ENCODE results near the gene MYMX. TPM values are rescaled to one million over a fixed set of nuclear protein-coding genes. Genes with fewer than 3 reads are reported as not detected.

Gene MYMX
- total and polyA plus RNA-seq, 2 of the 13 experiments (the other 11 are each of a cell fraction or from before 2014, with no cell fraction given), result not detected

- TF ChIP-seq, protein P1, sequence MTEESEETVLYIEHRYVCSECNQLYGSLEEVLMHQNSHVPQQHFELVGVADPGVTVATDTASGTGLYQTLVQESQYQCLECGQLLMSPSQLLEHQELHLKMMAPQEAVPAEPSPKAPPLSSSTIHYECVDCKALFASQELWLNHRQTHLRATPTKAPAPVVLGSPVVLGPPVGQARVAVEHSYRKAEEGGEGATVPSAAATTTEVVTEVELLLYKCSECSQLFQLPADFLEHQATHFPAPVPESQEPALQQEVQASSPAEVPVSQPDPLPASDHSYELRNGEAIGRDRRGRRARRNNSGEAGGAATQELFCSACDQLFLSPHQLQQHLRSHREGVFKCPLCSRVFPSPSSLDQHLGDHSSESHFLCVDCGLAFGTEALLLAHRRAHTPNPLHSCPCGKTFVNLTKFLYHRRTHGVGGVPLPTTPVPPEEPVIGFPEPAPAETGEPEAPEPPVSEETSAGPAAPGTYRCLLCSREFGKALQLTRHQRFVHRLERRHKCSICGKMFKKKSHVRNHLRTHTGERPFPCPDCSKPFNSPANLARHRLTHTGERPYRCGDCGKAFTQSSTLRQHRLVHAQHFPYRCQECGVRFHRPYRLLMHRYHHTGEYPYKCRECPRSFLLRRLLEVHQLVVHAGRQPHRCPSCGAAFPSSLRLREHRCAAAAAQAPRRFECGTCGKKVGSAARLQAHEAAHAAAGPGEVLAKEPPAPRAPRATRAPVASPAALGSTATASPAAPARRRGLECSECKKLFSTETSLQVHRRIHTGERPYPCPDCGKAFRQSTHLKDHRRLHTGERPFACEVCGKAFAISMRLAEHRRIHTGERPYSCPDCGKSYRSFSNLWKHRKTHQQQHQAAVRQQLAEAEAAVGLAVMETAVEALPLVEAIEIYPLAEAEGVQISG (CRISPR knock-in tag; IDR thresholded peaks at IDR 0.05), result 0 out of 2 replicates have a peak, but pooled peaks have one; percentile 3
- TF ChIP-seq ZNF225 (CRISPR knock-in tag; IDR thresholded peaks at IDR 0.05) (peak; percentile 20; the same call in 1 of the 2 replicates), SMAD3 (CRISPR knock-in tag; IDR thresholded peaks at IDR 0.05) (no peak), SIN3A (IDR thresholded peaks at IDR 0.05; ENCODE audit: borderline replicate concordance, low read depth, low read length) (no peak), MIER3 (CRISPR knock-in tag; IDR thresholded peaks at IDR 0.05; ENCODE audit: borderline replicate concordance) (no peak), ZBTB46 (CRISPR knock-in tag; IDR thresholded peaks at IDR 0.05; ENCODE audit: borderline replicate concordance) (no peak), XRCC5 (optimal IDR thresholded peaks at IDR 0.05; ENCODE audit: low read length) (no peak), ZNF546 (CRISPR knock-in tag; conservative IDR thresholded peaks at IDR 0.05) (no peak), ATF7 (IDR thresholded peaks at IDR 0.05) (no peak), ATF7 (CRISPR knock-in tag; IDR thresholded peaks at IDR 0.05) (no peak), KLF9 (CRISPR knock-in tag; IDR thresholded peaks at IDR 0.05; ENCODE audit: low read depth) (no peak), PRMT3 (CRISPR knock-in tag; IDR thresholded peaks at IDR 0.05; ENCODE audit: borderline replicate concordance, low read depth) (no peak), ELF3 (CRISPR knock-in tag; IDR thresholded peaks at IDR 0.05) (no peak), CEBPZ (IDR thresholded peaks at IDR 0.05; ENCODE audit: low read length) (no peak), XBP1 (CRISPR knock-in tag; IDR thresholded peaks at IDR 0.05) (no peak), ZNF75D (CRISPR knock-in tag; IDR thresholded peaks at IDR 0.05; ENCODE audit: borderline replicate concordance) (no peak), PCBP1 (IDR thresholded peaks at IDR 0.05; ENCODE audit: borderline replicate concordance, low read depth, low read length) (no peak), SMAD9 (CRISPR knock-in tag; IDR thresholded peaks at IDR 0.05) (no peak), RBM39 (IDR thresholded peaks at IDR 0.05; ENCODE audit: low read depth, low read length, poor library complexity, severe bottlenecking) (no peak)
- TF ChIP-seq, protein P2, sequence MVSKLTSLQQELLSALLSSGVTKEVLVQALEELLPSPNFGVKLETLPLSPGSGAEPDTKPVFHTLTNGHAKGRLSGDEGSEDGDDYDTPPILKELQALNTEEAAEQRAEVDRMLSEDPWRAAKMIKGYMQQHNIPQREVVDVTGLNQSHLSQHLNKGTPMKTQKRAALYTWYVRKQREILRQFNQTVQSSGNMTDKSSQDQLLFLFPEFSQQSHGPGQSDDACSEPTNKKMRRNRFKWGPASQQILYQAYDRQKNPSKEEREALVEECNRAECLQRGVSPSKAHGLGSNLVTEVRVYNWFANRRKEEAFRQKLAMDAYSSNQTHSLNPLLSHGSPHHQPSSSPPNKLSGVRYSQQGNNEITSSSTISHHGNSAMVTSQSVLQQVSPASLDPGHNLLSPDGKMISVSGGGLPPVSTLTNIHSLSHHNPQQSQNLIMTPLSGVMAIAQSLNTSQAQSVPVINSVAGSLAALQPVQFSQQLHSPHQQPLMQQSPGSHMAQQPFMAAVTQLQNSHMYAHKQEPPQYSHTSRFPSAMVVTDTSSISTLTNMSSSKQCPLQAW (CRISPR knock-in tag; IDR thresholded peaks at IDR 0.05), result peak; percentile 31; the same call in 1 of the 2 replicates
Observed at GRCh38 chr6:44262467-44263353, 46.0 kb downstream of the MYMX start (continued).
